ENCODE measurements around the gene SMYD3. TPM values are rescaled to one million over a fixed set of nuclear protein-coding genes. Genes with fewer than 3 reads are reported as not detected.

Gene SMYD3
- total RNA-seq, 4 donors from 2014 or later: 15.6 to 21.1 (median 18.4) TPM

DNA sequence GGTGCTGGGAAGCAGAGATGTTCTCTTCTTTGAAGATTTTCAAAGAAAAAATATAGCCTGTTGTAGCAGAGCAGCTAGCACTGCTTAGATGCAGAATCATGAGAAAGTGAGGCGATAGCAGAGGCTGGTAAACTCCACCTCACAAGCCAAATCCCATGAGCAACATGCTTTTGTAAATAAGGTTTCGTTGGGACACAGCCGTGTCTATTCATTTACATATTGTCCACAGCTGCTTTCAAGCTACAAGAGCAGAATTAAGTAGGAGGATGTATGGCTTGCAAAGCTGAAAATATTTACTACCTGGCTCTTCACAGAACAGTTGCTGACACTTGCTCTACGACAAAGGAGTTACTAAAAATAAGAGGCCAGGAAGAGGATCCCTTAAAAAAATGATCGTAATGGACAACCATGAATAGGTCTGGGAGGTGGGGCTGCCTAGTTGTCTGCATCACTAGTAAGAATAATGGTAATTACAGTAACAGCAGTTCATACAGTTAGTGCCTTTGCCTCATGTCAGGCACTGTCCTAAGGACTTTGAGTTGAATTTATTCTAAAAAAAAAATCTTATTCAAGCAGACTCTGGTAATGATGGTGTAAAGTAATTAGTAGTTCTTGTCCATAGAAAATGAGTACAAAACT lies 730.3 kb downstream of the SMYD3 start:
- TF ChIP-seq, protein P1, sequence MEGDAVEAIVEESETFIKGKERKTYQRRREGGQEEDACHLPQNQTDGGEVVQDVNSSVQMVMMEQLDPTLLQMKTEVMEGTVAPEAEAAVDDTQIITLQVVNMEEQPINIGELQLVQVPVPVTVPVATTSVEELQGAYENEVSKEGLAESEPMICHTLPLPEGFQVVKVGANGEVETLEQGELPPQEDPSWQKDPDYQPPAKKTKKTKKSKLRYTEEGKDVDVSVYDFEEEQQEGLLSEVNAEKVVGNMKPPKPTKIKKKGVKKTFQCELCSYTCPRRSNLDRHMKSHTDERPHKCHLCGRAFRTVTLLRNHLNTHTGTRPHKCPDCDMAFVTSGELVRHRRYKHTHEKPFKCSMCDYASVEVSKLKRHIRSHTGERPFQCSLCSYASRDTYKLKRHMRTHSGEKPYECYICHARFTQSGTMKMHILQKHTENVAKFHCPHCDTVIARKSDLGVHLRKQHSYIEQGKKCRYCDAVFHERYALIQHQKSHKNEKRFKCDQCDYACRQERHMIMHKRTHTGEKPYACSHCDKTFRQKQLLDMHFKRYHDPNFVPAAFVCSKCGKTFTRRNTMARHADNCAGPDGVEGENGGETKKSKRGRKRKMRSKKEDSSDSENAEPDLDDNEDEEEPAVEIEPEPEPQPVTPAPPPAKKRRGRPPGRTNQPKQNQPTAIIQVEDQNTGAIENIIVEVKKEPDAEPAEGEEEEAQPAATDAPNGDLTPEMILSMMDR (IDR thresholded peaks at IDR 0.05; ENCODE audit: low read depth): no peak

DNA sequence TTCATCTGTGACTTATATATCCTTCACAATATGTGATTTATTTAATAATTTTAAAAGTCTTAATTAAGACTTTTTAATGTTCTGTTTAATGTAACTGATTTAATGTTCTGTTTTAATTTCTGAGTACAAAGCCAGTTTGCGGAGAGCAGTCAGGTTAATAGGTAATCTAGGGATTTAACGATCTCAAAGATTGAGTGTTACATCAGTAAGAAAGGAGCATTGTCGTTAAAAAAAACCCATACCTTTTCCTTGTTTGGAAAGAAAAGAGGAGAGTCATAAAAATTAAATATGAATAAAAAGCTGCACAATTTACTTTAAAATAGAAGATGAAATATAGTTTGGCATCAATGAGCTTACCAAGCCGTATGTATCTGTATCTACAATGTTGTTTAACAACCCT lies 730.9 kb downstream of the SMYD3 start:
- TF ChIP-seq, protein P1 (IDR thresholded peaks at IDR 0.05; ENCODE audit: low read depth): no peak

DNA sequence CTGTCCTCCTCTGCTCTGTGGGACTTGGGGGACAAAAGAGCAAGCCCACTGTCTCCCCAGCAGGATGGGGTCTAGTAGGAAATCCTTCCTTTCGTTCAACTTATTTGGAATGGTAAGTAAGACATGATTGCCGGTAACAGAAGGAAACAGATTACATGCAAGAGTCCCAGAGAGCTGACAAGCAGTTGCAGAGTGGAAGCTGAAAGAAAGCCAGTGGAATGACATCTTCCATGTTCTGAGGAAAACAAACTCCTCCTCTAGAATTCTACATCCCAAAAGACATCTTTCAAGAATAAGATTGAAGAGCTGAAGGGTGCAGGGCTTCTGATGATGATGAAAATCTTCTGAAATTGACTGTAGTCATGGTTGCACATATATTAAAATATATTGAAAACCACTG lies 732.9 kb downstream of the SMYD3 start:
- TF ChIP-seq, protein P1 (IDR thresholded peaks at IDR 0.05; ENCODE audit: low read depth): no peak

DNA sequence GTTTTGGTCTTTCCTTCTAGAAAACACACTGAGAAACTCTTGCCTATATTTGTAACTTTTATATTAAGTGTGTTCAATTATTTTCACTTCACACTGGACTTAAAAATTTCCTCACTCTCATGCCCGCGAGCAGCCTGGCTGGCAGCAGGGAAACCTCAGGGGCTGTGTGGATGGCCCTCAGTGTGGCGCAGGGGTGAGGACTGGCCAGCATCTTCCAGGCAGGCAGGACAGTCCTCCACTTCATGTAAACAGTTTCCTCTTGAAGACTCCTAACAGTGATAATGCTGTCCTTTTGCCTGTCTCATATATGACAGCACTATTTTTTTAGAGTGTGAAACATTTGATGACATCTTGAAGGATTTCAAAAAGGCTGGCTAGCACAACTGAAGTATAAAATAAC lies 733.7 kb downstream of the SMYD3 start:
- TF ChIP-seq, protein P1 (IDR thresholded peaks at IDR 0.05; ENCODE audit: low read depth): no peak

DNA sequence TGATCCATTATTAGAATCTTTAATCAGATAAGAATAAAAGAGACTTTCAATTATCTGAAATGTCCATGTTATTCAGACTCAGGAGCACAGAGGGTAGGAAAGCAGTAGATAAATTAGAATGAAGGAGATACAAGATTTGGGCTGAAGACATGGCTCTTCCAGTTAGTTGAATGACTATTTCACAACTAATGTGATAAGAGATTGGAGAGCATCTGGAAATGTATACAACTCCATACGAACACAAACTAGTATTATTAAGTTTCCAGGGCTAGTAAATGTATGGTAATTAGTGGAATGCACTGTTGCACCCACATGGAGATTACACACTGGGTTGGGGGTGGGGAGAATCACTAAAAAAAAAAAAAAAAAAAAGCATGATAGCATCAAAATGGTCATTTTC lies 734.3 kb downstream of the SMYD3 start:
- TF ChIP-seq, protein P1 (IDR thresholded peaks at IDR 0.05; ENCODE audit: low read depth): no peak

DNA sequence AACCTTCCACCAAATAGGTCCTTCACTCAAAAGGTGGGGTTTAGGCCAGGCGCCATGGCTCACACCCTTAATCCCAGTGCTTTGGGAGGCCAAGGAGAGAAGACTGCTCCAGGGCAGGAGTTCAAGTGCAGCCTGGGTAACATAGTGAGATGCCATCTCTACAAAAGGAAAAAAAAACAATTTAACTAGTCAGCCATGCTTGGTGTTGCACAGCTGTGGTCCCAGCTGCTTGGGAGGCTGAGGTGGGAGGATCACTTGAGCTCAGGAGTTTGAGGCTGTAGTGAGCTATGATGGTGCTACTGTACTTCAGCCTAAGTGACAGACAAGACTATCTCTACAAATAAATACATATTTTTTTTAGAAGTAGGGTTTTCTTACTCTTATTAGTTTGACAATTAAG lies 734.8 kb downstream of the SMYD3 start:
- TF ChIP-seq, protein P1 (IDR thresholded peaks at IDR 0.05; ENCODE audit: low read depth): no peak

DNA sequence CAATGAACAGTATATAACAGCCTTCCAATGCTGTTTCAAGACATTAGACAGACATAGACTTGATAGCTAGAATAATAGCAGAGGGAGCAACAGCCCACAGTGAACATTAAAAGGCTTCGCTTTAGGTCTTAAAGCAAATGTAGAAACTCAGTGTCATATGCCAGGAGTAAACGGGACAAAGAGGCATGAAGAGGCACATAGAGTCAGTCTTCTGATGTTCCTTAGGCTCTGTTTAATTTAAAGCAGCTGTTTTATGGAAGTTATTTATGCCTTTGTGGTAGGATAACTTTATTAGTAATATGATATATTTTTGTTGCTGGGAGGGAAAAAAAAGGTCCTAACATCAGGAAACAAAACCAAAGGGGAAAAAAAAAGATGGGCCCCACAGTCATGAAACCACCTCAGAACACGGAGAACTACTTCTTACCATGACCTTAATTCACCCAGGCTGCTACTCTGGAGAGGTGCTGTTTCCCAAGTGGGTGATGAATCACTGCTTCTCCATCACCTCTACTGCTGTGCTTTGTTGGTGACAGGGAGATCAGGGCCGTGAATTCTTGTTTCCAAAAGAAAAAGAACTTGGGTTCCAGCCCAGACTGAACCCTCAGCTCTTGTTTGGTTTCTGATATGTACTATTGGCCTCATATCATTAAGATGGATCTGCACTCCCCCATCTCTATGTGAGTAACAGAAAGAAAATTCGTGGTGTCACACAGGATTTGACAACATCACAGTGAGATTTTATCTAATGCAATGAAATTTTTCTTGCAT lies 735.4 kb downstream of the SMYD3 start:
- TF ChIP-seq, protein P1 (IDR thresholded peaks at IDR 0.05; ENCODE audit: low read depth): no peak
